Activated T-helper 2 cell treated with anti-CD3 and anti-CD28 coated beads, Interferon-gamma antibody, Interleukin-2, Interleukin-4, amounts not matched to agents 10 μg/mL and 5 μg/mL and 100 μg/mL, durations not matched to agents 14 hours and 24 hours and 36 hours (primary cell): Measurements from ENCODE around the gene CYP19A1. TPM values are rescaled to one million over a fixed set of nuclear protein-coding genes. Genes with fewer than 3 reads are reported as not detected.
A peak's percentile ranks its signal among the peaks of the same experiment; 100 is the strongest.
"Not testable (repeated sequence)": the region's sequence is repeated elsewhere in the genome, so short reads cannot be mapped to it uniquely, and the experiment has no call there.

ENCODE experiments used
- DNase-seq: peaks from one replicate; pipeline ENCODE4 v3.0.0; 2021; ENCODE audit warnings: low spot score
- H3K27ac Mint-ChIP-seq: one replicate; pipeline ENCODE4 v1.8.0; 2021; ENCODE audit warnings: mixed read lengths
- H3K27me3 Mint-ChIP-seq: one replicate; pipeline ENCODE4 v1.8.0; 2021; ENCODE audit warnings: low read depth, mixed read lengths
- H3K36me3 Mint-ChIP-seq: one replicate; pipeline ENCODE4 v1.8.0; 2021; ENCODE audit warnings: low read depth, mixed read lengths
- H3K4me1 Mint-ChIP-seq: one replicate; pipeline ENCODE4 v1.8.0; 2021; ENCODE audit warnings: low read depth, mixed read lengths
- H3K4me3 Mint-ChIP-seq: one replicate; pipeline ENCODE4 v1.8.0; 2021; ENCODE audit warnings: low read depth, mild to moderate bottlenecking, moderate library complexity, mixed read lengths
- H3K9me3 Mint-ChIP-seq: one replicate; pipeline ENCODE4 v1.8.0; 2021; ENCODE audit warnings: mixed read lengths
- intact Hi-C: fragments of 100-400 bp; cut with micrococcal nuclease; formaldehyde crosslinking; loops from one replicate; pipeline ENCODE4 v1.15.1; 2023
- total RNA-seq: library from RNA; stranded (reverse); gene quantifications from 2 replicates; pipeline ENCODE4 v1.2.3, GENCODE V29; 2022

Gene CYP19A1
- total RNA-seq, 1 donor from 2014 or later, result 2.3 TPM

GRCh38 chr15:51199541-51199940, 138.9 kb downstream of the CYP19A1 start:
- DNase-seq, result no peak
- H3K36me3 Mint-ChIP-seq, result no peaks in the 10 kb centered on the region
- no peak overlapping the region for H3K4me3 Mint-ChIP-seq
- peaks cover 20% of the 10 kb centered on the region for H3K27me3 Mint-ChIP-seq
- H3K4me1 Mint-ChIP-seq, result peaks cover 3% of the 10 kb centered on the region
- H3K27ac Mint-ChIP-seq, result no peak overlapping the region
- intact Hi-C loops, result no loop called here
- H3K9me3 Mint-ChIP-seq, result no peaks in the 10 kb centered on the region

- Mint-ChIP-seq H3K27ac (no peak overlapping the region), H3K9me3 (no peaks in the 10 kb centered on the region), H3K4me1 (no peaks in the 10 kb centered on the region), H3K4me3 (no peak overlapping the region), H3K36me3 (no peaks in the 10 kb centered on the region), H3K27me3 (peaks cover 23% of the 10 kb centered on the region)
- no peak for DNase-seq
- intact Hi-C loops, result no loop called here
These were observed 139.6 kb downstream of the CYP19A1 start for GRCh38 chr15:51198701-51199232.

- peaks cover 31% of the 10 kb centered on the region for H3K27me3 Mint-ChIP-seq
- no peaks in the 10 kb centered on the region for H3K9me3 Mint-ChIP-seq
- no peak overlapping the region for H3K4me3 Mint-ChIP-seq
- peaks cover 3% of the 10 kb centered on the region for H3K4me1 Mint-ChIP-seq
- no peaks in the 10 kb centered on the region for H3K36me3 Mint-ChIP-seq
- no peak overlapping the region for H3K27ac Mint-ChIP-seq
- no peak for DNase-seq
- intact Hi-C loops, result no loop called here
These were observed 142.9 kb downstream of the CYP19A1 start for GRCh38 chr15:51195459-51195858.

- H3K27ac Mint-ChIP-seq, result no peak overlapping the region
- H3K4me3 Mint-ChIP-seq, result no peak overlapping the region
- H3K36me3 Mint-ChIP-seq, result no peaks in the 10 kb centered on the region
- H3K27me3 Mint-ChIP-seq, result peaks cover 31% of the 10 kb centered on the region
- DNase-seq, result no peak
- peaks cover 3% of the 10 kb centered on the region for H3K4me1 Mint-ChIP-seq
- intact Hi-C loops, result loop anchor here (1.0 kb wide), 1 partner anchor 31 kb away; no protein-coding TSS in a partner anchor
- H3K9me3 Mint-ChIP-seq, result no peaks in the 10 kb centered on the region
These were observed 144.4 kb downstream of the CYP19A1 start for GRCh38 chr15:51193979-51194378.

- H3K4me1 Mint-ChIP-seq, result peaks cover 3% of the 10 kb centered on the region
- peaks cover 28% of the 10 kb centered on the region for H3K27me3 Mint-ChIP-seq
These were observed 144.9 kb downstream of the CYP19A1 start for GRCh38 chr15:51193526-51193925.

GRCh38 chr15:51192521-51193280, 145.7 kb downstream of the CYP19A1 start:
- H3K36me3 Mint-ChIP-seq, result no peaks in the 10 kb centered on the region
- H3K4me3 Mint-ChIP-seq, result no peak overlapping the region
- peak; percentile 65 for DNase-seq
- no peaks in the 10 kb centered on the region for H3K9me3 Mint-ChIP-seq
- H3K27me3 Mint-ChIP-seq, result peaks cover 26% of the 10 kb centered on the region
- no peak overlapping the region for H3K27ac Mint-ChIP-seq
- intact Hi-C loops, result loop anchor here (1.0 kb wide), 1 partner anchor 29 kb away; no protein-coding TSS in a partner anchor
- H3K4me1 Mint-ChIP-seq, result peaks cover 3% of the 10 kb centered on the region

More at GRCh38 chr15:51193526-51193925, 144.9 kb downstream of the CYP19A1 start:
- Mint-ChIP-seq H3K9me3 (no peaks in the 10 kb centered on the region), H3K27ac (no peak overlapping the region), H3K4me3 (no peak overlapping the region), H3K36me3 (no peaks in the 10 kb centered on the region)
- DNase-seq, result no peak
- intact Hi-C loops, result loop anchor here (1.0 kb wide), 1 partner anchor 30 kb away; no protein-coding TSS in a partner anchor

- H3K27ac Mint-ChIP-seq, result no peak overlapping the region
- H3K27me3 Mint-ChIP-seq, result peaks cover 18% of the 10 kb centered on the region
- intact Hi-C loops, result no loop called here
- H3K4me1 Mint-ChIP-seq, result peaks cover 3% of the 10 kb centered on the region
- DNase-seq, result no peak
- no peaks in the 10 kb centered on the region for H3K36me3 Mint-ChIP-seq
- no peaks in the 10 kb centered on the region for H3K9me3 Mint-ChIP-seq
- no peak overlapping the region for H3K4me3 Mint-ChIP-seq
These were observed 146.6 kb downstream of the CYP19A1 start for GRCh38 chr15:51191766-51192165.

GRCh38 chr15:51191072-51191670, 147.2 kb downstream of the CYP19A1 start:
- no peaks in the 10 kb centered on the region for H3K36me3 Mint-ChIP-seq
- H3K27ac Mint-ChIP-seq, result no peak overlapping the region
- no peak overlapping the region for H3K4me3 Mint-ChIP-seq
- H3K4me1 Mint-ChIP-seq, result peaks cover 3% of the 10 kb centered on the region
- intact Hi-C loops, result no loop called here
- DNase-seq, result no peak
- no peaks in the 10 kb centered on the region for H3K9me3 Mint-ChIP-seq
- peaks cover 16% of the 10 kb centered on the region for H3K27me3 Mint-ChIP-seq

- DNase-seq, result no peak
- peaks cover 3% of the 10 kb centered on the region for H3K4me1 Mint-ChIP-seq
- intact Hi-C loops, result no loop called here
- no peak overlapping the region for H3K4me3 Mint-ChIP-seq
- H3K9me3 Mint-ChIP-seq, result no peaks in the 10 kb centered on the region
- no peaks in the 10 kb centered on the region for H3K36me3 Mint-ChIP-seq
- no peak overlapping the region for H3K27ac Mint-ChIP-seq
- H3K27me3 Mint-ChIP-seq, result peaks cover 12% of the 10 kb centered on the region
These were observed 147.8 kb downstream of the CYP19A1 start for GRCh38 chr15:51190424-51191068.

GRCh38 chr15:51189669-51190385, 148.6 kb downstream of the CYP19A1 start:
- Mint-ChIP-seq H3K4me3 (no peak overlapping the region), H3K9me3 (no peaks in the 10 kb centered on the region), H3K27ac (no peak overlapping the region), H3K36me3 (no peaks in the 10 kb centered on the region), H3K4me1 (peaks cover 3% of the 10 kb centered on the region), H3K27me3 (peaks cover 14% of the 10 kb centered on the region)
- no peak for DNase-seq
- intact Hi-C loops, result no loop called here

GRCh38 chr15:51188791-51189190, 149.6 kb downstream of the CYP19A1 start:
- H3K9me3 Mint-ChIP-seq, H3K36me3 Mint-ChIP-seq, intact Hi-C loops, H3K4me1 Mint-ChIP-seq, H3K4me3 Mint-ChIP-seq, H3K27ac Mint-ChIP-seq, DNase-seq: not testable (repeated sequence)
- H3K27me3 Mint-ChIP-seq, result peaks cover 13% of the 10 kb centered on the region

GRCh38 chr15:51186891-51187290, 151.5 kb downstream of the CYP19A1 start:
- peaks cover 7% of the 10 kb centered on the region for H3K27me3 Mint-ChIP-seq
- DNase-seq, result no peak
- intact Hi-C loops, result no loop called here
- H3K4me1 Mint-ChIP-seq, result no peaks in the 10 kb centered on the region
- no peak overlapping the region for H3K4me3 Mint-ChIP-seq
- H3K36me3 Mint-ChIP-seq, result no peaks in the 10 kb centered on the region
- no peaks in the 10 kb centered on the region for H3K9me3 Mint-ChIP-seq
- H3K27ac Mint-ChIP-seq, result no peak overlapping the region
